ENCODE results near the gene METTL23. TPM values are rescaled to one million over a fixed set of nuclear protein-coding genes. Genes with fewer than 3 reads are reported as not detected.
A peak's percentile ranks its signal among the peaks of the same experiment; 100 is the strongest.

The METTL23 gene
- total RNA-seq (38.3 TPM), polyA plus RNA-seq (70.1 TPM)
- long read RNA-seq, donor 1, result 0 reads
- long read RNA-seq, donor 2, result 0 reads
- long read RNA-seq, donor 3, transcript METTL23-201 (5 exons, 1,155 nt), result major isoform, 7 of 438 reads
- long read RNA-seq, donor 3, partial matches to known transcripts, result 186 of 438 reads
- long read RNA-seq, donor 3, other reads (novel, unspliced or antisense), result 228 of 438 reads
- long read RNA-seq, donor 4, partial matches to known transcripts, result 0 of 4 reads
- long read RNA-seq, donor 4, other reads (novel, unspliced or antisense), result 0 of 4 reads
- long read RNA-seq, donor 5, transcript METTL23-212 (4 exons, 1,006 nt), result major isoform, 6 of 95 reads
- long read RNA-seq, donor 5, partial matches to known transcripts, result 7 of 95 reads
- long read RNA-seq, donor 5, other reads (novel, unspliced or antisense), result 67 of 95 reads
- long read RNA-seq, donor 6, partial matches to known transcripts, result 0 of 9 reads
- long read RNA-seq, donor 6, other reads (novel, unspliced or antisense), result 0 of 9 reads
- long read RNA-seq, donor 7, transcript METTL23-204 (4 exons, 904 nt), result major isoform, 5 of 324 reads
- long read RNA-seq, donor 7, partial matches to known transcripts, result 263 of 324 reads
- long read RNA-seq, donor 7, other reads (novel, unspliced or antisense), result 50 of 324 reads
- long read RNA-seq, donor 8, partial matches to known transcripts, result 0 of 10 reads
- long read RNA-seq, donor 8, other reads (novel, unspliced or antisense), result 0 of 10 reads
- long read RNA-seq, donor 9, transcript METTL23-204 (4 exons, 904 nt), result major isoform, 6 of 16 reads
- long read RNA-seq, donor 9, partial matches to known transcripts, result 0 of 16 reads
- long read RNA-seq, donor 9, other reads (novel, unspliced or antisense), result 0 of 16 reads
- long read RNA-seq, donor 10, transcript METTL23-212 (4 exons, 1,006 nt), result major isoform, 6 of 18 reads
- long read RNA-seq, donor 10, partial matches to known transcripts, result 0 of 18 reads
- long read RNA-seq, donor 10, other reads (novel, unspliced or antisense), result 0 of 18 reads

GRCh38 chr17:76726776-76727718 is at the start of gene METTL23:
METTL23 (plus strand) TSS chr17:76726839; CDS start chr17:76729711, 2,872 bp downstream.
- Histone ChIP-seq H3K27me3 (ENCODE audit: control insufficient read depth in 2 of 2, insufficient read depth in 1 of 2, low read length in 1 of 2) (no peaks in the 10 kb centered on the region), H3K27ac (ENCODE audit: low read depth in 1 of 2, low read length in 1 of 2) (peak within 1 kb of the TSS; percentile 99 to 100), H3K36me3 (ENCODE audit: control insufficient read depth in 2 of 2, insufficient read depth in 2 of 2, low read length in 1 of 2) (peaks cover 33 to 46% of the 10 kb centered on the region in 2 donors), H3K9me3 (ENCODE audit: control insufficient read depth in 2 of 2, insufficient read depth in 1 of 2, low read length in 1 of 2) (no peaks in the 10 kb centered on the region), H3K4me1 (ENCODE audit: control insufficient read depth in 2 of 2, insufficient read depth in 2 of 2, low read length in 2 of 2) (peaks cover 17 to 31% of the 10 kb centered on the region in 2 donors), H3K4me3 (ENCODE audit: low read length in 2 of 2) (peak within 1 kb of the TSS; percentile 59 to 99)
- peak in 4 of 9 donors; percentile 43 to 82 (median 74) for DNase-seq (ENCODE audit: low read depth in 6 of 9, low spot score in 9 of 9)
- 2% methylated on average over 71 of the region's 71 CpGs for WGBS

DNA sequence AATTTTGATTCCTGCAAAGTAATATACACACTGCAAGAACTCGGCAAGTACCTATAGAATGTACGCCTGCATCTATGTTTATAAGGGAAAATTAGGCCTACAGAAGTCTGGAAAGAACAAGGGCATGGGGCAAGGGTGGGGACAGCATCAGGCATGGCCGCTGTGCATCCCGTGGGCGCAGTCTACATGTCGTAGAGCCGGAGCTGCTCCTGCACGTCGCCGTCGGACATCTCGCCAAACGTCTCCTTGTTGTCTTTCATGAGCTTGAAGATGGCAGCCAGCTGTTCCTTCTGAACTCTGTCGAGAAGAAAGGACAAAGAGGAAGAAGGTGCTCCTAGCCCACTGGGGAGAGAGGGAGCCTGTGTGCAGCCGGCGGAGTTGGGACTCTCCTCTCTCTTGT is 49.2 kb upstream of the METTL23 start:
- no peak overlapping the region for H3K4me3 ChIP-seq (ENCODE audit: low read length in 2 of 2)
- H3K27ac ChIP-seq (ENCODE audit: low read depth in 1 of 2, low read length in 1 of 2), result peak overlapping the region in 1 of 2 donors; percentile 37
- H3K4me1 ChIP-seq (ENCODE audit: control insufficient read depth in 2 of 2, insufficient read depth in 2 of 2, low read length in 2 of 2), result peaks cover 41 to 77% of the 10 kb centered on the region in 2 donors
- no peaks in the 10 kb centered on the region for H3K36me3 ChIP-seq (ENCODE audit: control insufficient read depth in 2 of 2, insufficient read depth in 2 of 2, low read length in 1 of 2)
- H3K9me3 ChIP-seq (ENCODE audit: control insufficient read depth in 2 of 2, insufficient read depth in 1 of 2, low read length in 1 of 2), result no peaks in the 10 kb centered on the region
- H3K27me3 ChIP-seq (ENCODE audit: control insufficient read depth in 2 of 2, insufficient read depth in 1 of 2, low read length in 1 of 2), result no peaks in the 10 kb centered on the region
- no peak for DNase-seq (ENCODE audit: low read depth in 6 of 9, low spot score in 9 of 9)
- WGBS, result 91% methylated on average over 16 of the region's 16 CpGs

DNA sequence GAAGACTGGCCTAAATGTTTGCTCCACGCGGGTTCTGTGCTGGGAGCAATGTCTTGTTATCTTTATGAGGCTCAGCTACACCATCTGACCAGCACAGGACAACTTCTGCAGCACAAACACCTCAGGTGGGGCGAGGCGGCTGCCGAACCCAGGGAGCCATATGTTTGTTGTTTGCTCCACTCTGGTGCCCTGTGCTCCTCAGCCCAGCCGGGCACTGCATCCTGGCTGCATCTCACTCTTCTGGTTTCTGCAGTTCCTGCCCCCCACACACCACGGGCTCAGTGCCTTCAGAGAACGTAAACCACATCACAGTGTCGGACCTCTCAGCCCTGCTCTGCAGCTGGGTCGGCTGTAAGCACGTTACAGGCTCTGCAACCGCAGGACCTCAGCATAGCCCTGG is 48.3 kb upstream of the METTL23 start:
- peaks cover 32 to 74% of the 10 kb centered on the region in 2 donors for H3K4me1 ChIP-seq (ENCODE audit: control insufficient read depth in 2 of 2, insufficient read depth in 2 of 2, low read length in 2 of 2)
- peak in 5 of 9 donors; percentile 29 to 79 (median 57) for DNase-seq (ENCODE audit: low read depth in 6 of 9, low spot score in 9 of 9)
- H3K9me3 ChIP-seq (ENCODE audit: control insufficient read depth in 2 of 2, insufficient read depth in 1 of 2, low read length in 1 of 2), result no peaks in the 10 kb centered on the region
- peak overlapping the region; percentile 43 to 53 for H3K27ac ChIP-seq (ENCODE audit: low read depth in 1 of 2, low read length in 1 of 2)
- H3K4me3 ChIP-seq (ENCODE audit: low read length in 2 of 2), result no peak overlapping the region
- no peaks in the 10 kb centered on the region for H3K27me3 ChIP-seq (ENCODE audit: control insufficient read depth in 2 of 2, insufficient read depth in 1 of 2, low read length in 1 of 2)
- WGBS, result 19% methylated on average over 12 of the region's 12 CpGs
- H3K36me3 ChIP-seq (ENCODE audit: control insufficient read depth in 2 of 2, insufficient read depth in 2 of 2, low read length in 1 of 2), result no peaks in the 10 kb centered on the region

- H3K36me3 ChIP-seq (ENCODE audit: control insufficient read depth in 2 of 2, insufficient read depth in 2 of 2, low read length in 1 of 2), result no peaks in the 10 kb centered on the region
- H3K4me1 ChIP-seq (ENCODE audit: control insufficient read depth in 2 of 2, insufficient read depth in 2 of 2, low read length in 2 of 2), result peaks cover 24 to 67% of the 10 kb centered on the region in 2 donors
- peak in 1 of 9 donors; percentile 51 for DNase-seq (ENCODE audit: low read depth in 6 of 9, low spot score in 9 of 9)
- H3K27ac ChIP-seq (ENCODE audit: low read depth in 1 of 2, low read length in 1 of 2), result peak overlapping the region in 1 of 2 donors; percentile 43
- H3K4me3 ChIP-seq (ENCODE audit: low read length in 2 of 2), result no peak overlapping the region
- H3K9me3 ChIP-seq (ENCODE audit: control insufficient read depth in 2 of 2, insufficient read depth in 1 of 2, low read length in 1 of 2), result no peaks in the 10 kb centered on the region
- H3K27me3 ChIP-seq (ENCODE audit: control insufficient read depth in 2 of 2, insufficient read depth in 1 of 2, low read length in 1 of 2), result no peaks in the 10 kb centered on the region
- WGBS, result 86% methylated on average over 1 of the region's 1 CpG
Measured at GRCh38 chr17:76679239-76679638, 47.4 kb upstream of the METTL23 start.

- H3K4me3 ChIP-seq (ENCODE audit: low read length in 2 of 2), result no peak overlapping the region
- 74% methylated on average over 16 of the region's 16 CpGs for WGBS
- peaks cover 24 to 60% of the 10 kb centered on the region in 2 donors for H3K4me1 ChIP-seq (ENCODE audit: control insufficient read depth in 2 of 2, insufficient read depth in 2 of 2, low read length in 2 of 2)
- no peaks in the 10 kb centered on the region for H3K27me3 ChIP-seq (ENCODE audit: control insufficient read depth in 2 of 2, insufficient read depth in 1 of 2, low read length in 1 of 2)
- DNase-seq (ENCODE audit: low read depth in 6 of 9, low spot score in 9 of 9), result peak; percentile 52 to 89 (median 78)
- H3K9me3 ChIP-seq (ENCODE audit: control insufficient read depth in 2 of 2, insufficient read depth in 1 of 2, low read length in 1 of 2), result no peaks in the 10 kb centered on the region
- H3K27ac ChIP-seq (ENCODE audit: low read depth in 1 of 2, low read length in 1 of 2), result peak overlapping the region in 1 of 2 donors; percentile 15
- H3K36me3 ChIP-seq (ENCODE audit: control insufficient read depth in 2 of 2, insufficient read depth in 2 of 2, low read length in 1 of 2), result no peaks in the 10 kb centered on the region
Measured at GRCh38 chr17:76681222-76682137, 45.2 kb upstream of the METTL23 start.

- no peak overlapping the region for H3K27ac ChIP-seq (ENCODE audit: low read depth in 1 of 2, low read length in 1 of 2)
- H3K4me1 ChIP-seq (ENCODE audit: control insufficient read depth in 2 of 2, insufficient read depth in 2 of 2, low read length in 2 of 2), result peaks cover 23 to 53% of the 10 kb centered on the region in 2 donors
- H3K36me3 ChIP-seq (ENCODE audit: control insufficient read depth in 2 of 2, insufficient read depth in 2 of 2, low read length in 1 of 2), result no peaks in the 10 kb centered on the region
- no peaks in the 10 kb centered on the region for H3K27me3 ChIP-seq (ENCODE audit: control insufficient read depth in 2 of 2, insufficient read depth in 1 of 2, low read length in 1 of 2)
- no peak for DNase-seq (ENCODE audit: low read depth in 6 of 9, low spot score in 9 of 9)
- no peak overlapping the region for H3K4me3 ChIP-seq (ENCODE audit: low read length in 2 of 2)
- WGBS, result 91% methylated on average over 12 of the region's 12 CpGs
- peaks cover 0 to under 1% of the 10 kb centered on the region in 2 donors for H3K9me3 ChIP-seq (ENCODE audit: control insufficient read depth in 2 of 2, insufficient read depth in 1 of 2, low read length in 1 of 2)
Measured at GRCh38 chr17:76682296-76682695, 44.3 kb upstream of the METTL23 start.

- Histone ChIP-seq H3K36me3 (ENCODE audit: control insufficient read depth in 2 of 2, insufficient read depth in 2 of 2, low read length in 1 of 2) (no peaks in the 10 kb centered on the region), H3K4me3 (ENCODE audit: low read length in 2 of 2) (no peak overlapping the region), H3K9me3 (ENCODE audit: control insufficient read depth in 2 of 2, insufficient read depth in 1 of 2, low read length in 1 of 2) (peaks cover 0 to 4% of the 10 kb centered on the region in 2 donors), H3K27ac (ENCODE audit: low read depth in 1 of 2, low read length in 1 of 2) (no peak overlapping the region), H3K27me3 (ENCODE audit: control insufficient read depth in 2 of 2, insufficient read depth in 1 of 2, low read length in 1 of 2) (no peaks in the 10 kb centered on the region), H3K4me1 (ENCODE audit: control insufficient read depth in 2 of 2, insufficient read depth in 2 of 2, low read length in 2 of 2) (peaks cover 14 to 48% of the 10 kb centered on the region in 2 donors)
- WGBS, result 87% methylated on average over 18 of the region's 18 CpGs
- DNase-seq (ENCODE audit: low read depth in 6 of 9, low spot score in 9 of 9), result no peak
Measured at GRCh38 chr17:76683011-76683755, 43.5 kb upstream of the METTL23 start.

Measured in thymus (tissue), 14 donors.